ENCODE results near the gene SLC15A4. TPM values are rescaled to one million over a fixed set of nuclear protein-coding genes. Genes with fewer than 3 reads are reported as not detected.

Gene SLC15A4
- total RNA-seq, 1 donor = 49.3 TPM

- no peak for DNase-seq (ENCODE audit: low read depth in 2 of 3, low spot score in 2 of 3)
These were observed 56.8 kb downstream of the SLC15A4 start for GRCh38 chr12:128766738-128767501.

GRCh38 chr12:128763395-128763794, 60.4 kb downstream of the SLC15A4 start:
- no peak for DNase-seq (ENCODE audit: low read depth in 2 of 3, low spot score in 2 of 3)

DNA sequence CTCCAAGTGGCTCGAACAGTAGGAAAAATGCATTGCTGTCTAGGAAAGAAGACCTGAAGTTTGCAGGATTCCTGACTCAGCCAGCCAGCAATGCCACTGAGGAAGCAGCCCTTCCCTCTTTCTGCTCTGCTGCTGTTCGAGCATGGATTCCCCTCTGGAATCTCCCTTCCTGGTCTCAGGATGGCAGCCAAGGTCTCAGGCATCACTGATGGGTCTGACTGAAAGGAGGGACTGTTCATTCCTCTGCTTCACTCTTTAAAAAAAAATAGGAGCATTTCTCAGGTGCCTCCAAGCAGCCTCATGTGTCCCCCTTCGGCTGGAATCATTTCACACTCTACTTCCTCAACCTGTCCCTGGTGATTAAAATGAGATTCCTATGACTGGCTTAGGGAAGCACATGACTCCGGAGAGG, 62.4 kb downstream of the SLC15A4 start:
- no peak for DNase-seq (ENCODE audit: low read depth in 2 of 3, low spot score in 2 of 3)

DNA sequence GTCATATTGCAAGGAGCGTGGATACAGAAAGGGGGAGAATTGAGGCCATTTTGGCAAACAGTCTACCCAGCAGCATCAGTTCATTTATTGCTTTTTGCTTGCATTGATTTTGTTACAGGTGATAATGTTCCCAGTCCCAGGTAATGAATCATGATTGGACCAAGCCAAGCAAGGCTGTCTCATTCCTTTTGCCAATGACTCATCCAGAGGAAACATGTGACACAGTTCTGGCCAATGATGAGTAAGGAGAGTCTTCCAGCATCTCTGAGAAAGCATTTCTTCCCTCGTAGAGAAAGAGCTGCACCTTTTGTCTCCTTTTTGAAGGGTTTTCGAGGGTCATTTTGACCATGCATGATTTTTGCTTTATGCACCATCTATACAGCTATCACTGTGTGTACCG, 68.2 kb downstream of the SLC15A4 start:
- DNase-seq (ENCODE audit: low read depth in 2 of 3, low spot score in 2 of 3) = no peak

- no peak for DNase-seq (ENCODE audit: low read depth in 2 of 3, low spot score in 2 of 3)
These were observed 69.5 kb downstream of the SLC15A4 start for GRCh38 chr12:128754275-128754674.

GRCh38 chr12:128753438-128753837, 70.3 kb downstream of the SLC15A4 start:
- DNase-seq (ENCODE audit: low read depth in 2 of 3, low spot score in 2 of 3) = no peak

DNA sequence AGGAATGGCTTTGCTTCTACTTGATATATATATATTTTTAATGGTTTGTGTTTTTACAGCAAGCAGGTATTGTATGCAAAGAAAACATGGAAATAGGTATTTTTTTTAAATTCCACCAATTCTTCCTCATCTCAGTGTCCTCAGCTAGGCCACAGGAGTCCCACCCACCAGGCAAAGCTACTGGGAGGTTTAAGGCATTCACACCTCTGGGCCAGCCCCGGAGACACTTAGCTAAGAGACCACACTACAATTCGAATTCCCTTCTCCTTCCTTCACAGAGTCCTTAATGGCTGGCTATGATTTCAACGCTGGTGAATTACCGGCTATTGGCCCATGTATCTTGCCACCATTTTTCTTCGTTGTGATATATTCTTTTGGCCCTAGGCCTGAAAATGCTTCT, 71.4 kb downstream of the SLC15A4 start:
- no peak for DNase-seq (ENCODE audit: low read depth in 2 of 3, low spot score in 2 of 3)

DNA sequence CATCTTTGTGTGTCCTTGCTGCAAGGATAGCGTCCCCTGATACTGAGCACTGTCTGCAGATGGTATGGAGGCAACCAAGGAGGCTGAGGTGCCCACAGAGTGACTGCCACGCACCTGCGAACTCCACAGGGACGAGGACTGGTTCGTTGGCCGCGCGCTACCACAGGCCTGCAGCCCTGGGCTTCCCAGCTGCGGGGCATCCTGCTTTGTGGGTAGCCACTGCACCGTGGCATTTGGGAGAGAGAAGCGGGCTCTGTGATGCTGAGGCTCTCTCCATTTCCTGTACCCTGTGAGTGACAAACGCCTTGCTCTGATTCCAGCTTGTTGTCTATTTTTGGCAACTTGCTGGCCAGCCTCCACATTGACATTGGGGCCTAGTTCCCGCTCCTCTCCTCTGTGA, 76.3 kb downstream of the SLC15A4 start:
- no peak for DNase-seq (ENCODE audit: low read depth in 2 of 3, low spot score in 2 of 3)

DNA sequence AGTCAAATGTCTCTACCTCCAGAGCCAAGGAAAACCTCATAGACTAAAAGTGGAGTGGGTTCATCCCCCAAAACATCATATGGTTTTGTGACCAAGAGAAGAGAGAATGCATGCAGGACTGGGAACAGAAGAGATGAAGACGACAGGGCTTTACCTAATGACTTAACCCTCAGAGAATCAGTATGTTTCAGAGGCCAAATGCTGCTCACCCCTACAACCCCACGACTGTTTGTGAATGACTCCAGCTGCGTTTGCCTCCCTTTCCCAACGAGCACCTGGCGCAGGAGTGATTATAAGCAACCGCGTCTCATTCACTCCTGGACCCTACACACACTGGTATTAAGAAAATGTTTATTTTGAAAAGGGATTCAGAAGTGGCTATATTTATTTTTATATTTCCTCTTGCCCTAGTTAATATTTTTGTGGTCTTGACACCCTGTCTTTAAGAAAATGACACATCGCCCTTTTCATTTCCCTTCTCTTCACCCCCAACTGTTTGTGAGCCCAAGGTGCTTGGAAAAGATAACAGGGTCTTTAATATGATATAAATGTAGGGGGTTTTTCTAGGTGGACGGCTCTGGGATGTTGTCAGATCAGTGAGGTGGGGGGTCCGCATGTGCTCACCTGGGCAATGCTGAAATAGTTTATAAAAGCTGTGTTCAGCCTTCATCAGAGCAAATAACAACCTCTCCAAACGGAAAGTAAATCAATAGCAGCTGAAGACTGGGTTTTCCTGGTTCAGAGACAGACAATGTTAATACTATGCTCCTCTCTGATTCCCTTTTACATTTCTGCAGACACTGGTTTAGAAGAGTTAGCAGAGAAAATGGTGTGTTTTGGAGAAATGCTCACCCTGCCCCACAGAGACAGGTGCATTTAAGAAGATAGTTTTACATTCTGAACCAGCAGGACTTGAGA, 77.7 kb downstream of the SLC15A4 start:
- DNase-seq (ENCODE audit: low read depth in 2 of 3, low spot score in 2 of 3) = peak in 2 of 3 donors; percentile 23 to 77

- no peak for DNase-seq (ENCODE audit: low read depth in 2 of 3, low spot score in 2 of 3)
These were observed 79.8 kb downstream of the SLC15A4 start for GRCh38 chr12:128743916-128744315.

Other genes with a start within 250 kb of the SLC15A4 start
- under 0.01 TPM for gene GLT1D1, start 29.5 kb upstream of the SLC15A4 start, total RNA-seq

Data from hematopoietic multipotent progenitor cell (in vitro differentiated cells).